H1 (cell line): ENCODE results near the gene NBL1. TPM values are rescaled to one million over a fixed set of nuclear protein-coding genes. Genes with fewer than 3 reads are reported as not detected.

ENCODE experiments used
- ATF2 ChIP-seq: IDR thresholded peaks from 2 replicates; pipeline ENCODE4 v1.6.1; 2012; ENCODE audit warnings: low read length, inconsistent platforms
- BRCA1 ChIP-seq: IDR thresholded peaks from 2 replicates; pipeline ENCODE4 v1.6.1; 2012; ENCODE audit warnings: low read depth, low read length, improper control_type of control experiment
- FOSL1 ChIP-seq: IDR thresholded peaks from 2 replicates; pipeline ENCODE4 v1.6.1; 2011; ENCODE audit warnings: mild to moderate bottlenecking, low read depth, low read length, moderate library complexity; ENCODE audit not compliant: insufficient read depth
- JUN ChIP-seq: IDR thresholded peaks from 2 replicates; pipeline ENCODE4 v1.6.1; 2011; ENCODE audit warnings: low read depth, mild to moderate bottlenecking, improper control_type of control experiment, low read length
- KDM1A ChIP-seq: fragments of 200-600, 300-600 bp; sonication (generic); IDR thresholded peaks from 2 replicates; pipeline ENCODE4 v1.7.1; 2016; ENCODE audit warnings: mild to moderate bottlenecking, low read length, borderline replicate concordance
- RAD21 ChIP-seq, 2 experiments: IDR thresholded peaks in 1 of 2; conservative IDR thresholded peaks in 1 of 2; 2 replicates each; pipeline ENCODE4 v1.6.1; 2011; ENCODE audit warnings: low read depth in 2 of 2, low read length in 2 of 2, improper control_type of control experiment in 1 of 2, inconsistent platforms in 1 of 2, mild to moderate bottlenecking in 1 of 2, moderate library complexity in 1 of 2
- SIN3A ChIP-seq, 2 experiments: IDR thresholded peaks in 1 of 2; conservative IDR thresholded peaks in 1 of 2; 2 replicates each; pipeline ENCODE4 v1.6.1; 2011 to 2012; ENCODE audit warnings: low read length in 2 of 2, improper control_type of control experiment in 1 of 2, low read depth in 1 of 2, mild to moderate bottlenecking in 1 of 2
- SIX5 ChIP-seq: IDR thresholded peaks from 2 replicates; pipeline ENCODE4 v1.6.1; 2011; ENCODE audit warnings: mild to moderate bottlenecking, low read depth, low read length
- polyA plus RNA-seq, 7 experiments: library from polyadenylated mRNA; depleted of rRNA in 3 of 7; stranded (reverse) in 5 of 7; unstranded in 2 of 7; fragments of >200 nt in 5 of 7; fragments of 200-250 nt in 2 of 7; gene quantifications; 1 replicate in 5 of 7; 2 replicates in 1 of 7; 4 replicates in 1 of 7; pipeline versions ENCODE4 v1.2.1 to v1.2.3, GENCODE V29; 2011 to 2013; ENCODE audit warnings: missing spikeins in 2 of 7, mixed read lengths in 2 of 7
- total RNA-seq: library from RNA; stranded (reverse); fragmentation: NEBNext Ultra II Directional; extraction: Animal tissue kit (Norgen Biotek cat#: 25700); gene quantifications from 2 replicates; pipeline ENCODE4 v1.2.1, GENCODE V29; 2021

NBL1 gene
- total and polyA plus RNA-seq, 2 of the 8 experiments (the other 6 are each of a cell fraction or from before 2014, with no cell fraction given): 8.7 to 9.7 TPM

- TF ChIP-seq SIN3A (conservative IDR thresholded peaks at IDR 0.05 in 1 of 2, IDR thresholded peaks at IDR 0.05 in 1 of 2; ENCODE audit: low read depth in 1 of 2, low read length in 2 of 2) (no peak), ATF2 (no peak), JUN (no peak), BRCA1 (no peak), KDM1A (no peak), FOSL1 (no peak), SIX5 (no peak), RAD21 (IDR thresholded peaks at IDR 0.05 in 1 of 2, conservative IDR thresholded peaks at IDR 0.05 in 1 of 2; ENCODE audit: low read depth in 2 of 2, low read length in 2 of 2) (no peak)
Observed at GRCh38 chr1:19662313-19662712, 18.2 kb downstream of the NBL1 start (continued).
